Cardiac fibroblast (primary cell): ENCODE results near the gene TPM4.

Experiments used
- DNase-seq, 2 donors: peaks; one replicate each; pipeline versions ENCODE4 v3.0.0 to v3.0.0-alpha.2; 2010; ENCODE audit warnings: low read depth in 2 of 2
- H3K4me3 ChIP-seq, 2 donors: replicated peaks in 1 of 2; 1 replicate in 1 of 2; 2 replicates in 1 of 2; pipeline ENCODE4 v1.5.1; 2011; ENCODE audit warnings: low read depth in 2 of 2, low read length in 2 of 2, mild to moderate bottlenecking in 2 of 2, moderate library complexity in 1 of 2
- TF ChIP-seq, protein P1 (sequence below): IDR thresholded peaks from one replicate; pipeline ENCODE4 v1.5.1; 2011; ENCODE audit warnings: low read depth, mild to moderate bottlenecking, low read length, inconsistent platforms

The TPM4 gene

DNA sequence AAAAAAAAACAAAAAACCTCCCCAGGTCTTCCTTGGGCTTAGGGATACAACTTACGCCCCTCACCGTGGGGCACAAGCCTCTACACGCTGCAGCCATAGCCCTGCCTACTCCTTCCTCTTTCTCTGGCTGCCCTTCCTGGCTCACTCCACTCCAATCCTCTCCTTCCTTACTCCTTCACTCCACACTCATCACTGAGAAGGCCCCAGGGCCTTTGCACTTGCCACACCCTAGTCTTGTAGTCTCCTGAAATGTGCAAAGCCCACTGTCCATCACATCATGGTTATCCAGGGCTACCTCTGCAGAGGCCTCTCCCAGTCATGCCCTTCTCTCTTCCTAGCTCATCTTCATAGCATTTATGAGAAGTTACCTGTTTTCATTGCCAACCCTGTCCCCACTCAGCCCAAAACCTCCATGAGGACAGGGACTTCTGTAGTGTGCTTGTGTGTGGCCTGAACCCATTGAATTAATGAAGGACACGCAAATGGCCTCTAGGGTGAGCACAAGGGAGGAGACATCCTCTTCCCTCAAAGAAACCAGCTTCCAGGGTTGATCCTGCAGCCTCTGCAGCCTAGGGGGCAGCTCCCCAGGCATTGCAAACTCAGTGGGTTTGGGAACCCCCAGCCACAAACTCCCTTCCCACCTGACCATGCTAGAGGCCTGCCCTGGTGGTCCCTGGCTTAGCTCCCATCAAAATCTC lies 59.3 kb downstream of the TPM4 start:
- H3K4me3 ChIP-seq: no peak overlapping the region
- TF ChIP-seq, protein P1, sequence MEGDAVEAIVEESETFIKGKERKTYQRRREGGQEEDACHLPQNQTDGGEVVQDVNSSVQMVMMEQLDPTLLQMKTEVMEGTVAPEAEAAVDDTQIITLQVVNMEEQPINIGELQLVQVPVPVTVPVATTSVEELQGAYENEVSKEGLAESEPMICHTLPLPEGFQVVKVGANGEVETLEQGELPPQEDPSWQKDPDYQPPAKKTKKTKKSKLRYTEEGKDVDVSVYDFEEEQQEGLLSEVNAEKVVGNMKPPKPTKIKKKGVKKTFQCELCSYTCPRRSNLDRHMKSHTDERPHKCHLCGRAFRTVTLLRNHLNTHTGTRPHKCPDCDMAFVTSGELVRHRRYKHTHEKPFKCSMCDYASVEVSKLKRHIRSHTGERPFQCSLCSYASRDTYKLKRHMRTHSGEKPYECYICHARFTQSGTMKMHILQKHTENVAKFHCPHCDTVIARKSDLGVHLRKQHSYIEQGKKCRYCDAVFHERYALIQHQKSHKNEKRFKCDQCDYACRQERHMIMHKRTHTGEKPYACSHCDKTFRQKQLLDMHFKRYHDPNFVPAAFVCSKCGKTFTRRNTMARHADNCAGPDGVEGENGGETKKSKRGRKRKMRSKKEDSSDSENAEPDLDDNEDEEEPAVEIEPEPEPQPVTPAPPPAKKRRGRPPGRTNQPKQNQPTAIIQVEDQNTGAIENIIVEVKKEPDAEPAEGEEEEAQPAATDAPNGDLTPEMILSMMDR: no peak
- no peak for DNase-seq

DNA sequence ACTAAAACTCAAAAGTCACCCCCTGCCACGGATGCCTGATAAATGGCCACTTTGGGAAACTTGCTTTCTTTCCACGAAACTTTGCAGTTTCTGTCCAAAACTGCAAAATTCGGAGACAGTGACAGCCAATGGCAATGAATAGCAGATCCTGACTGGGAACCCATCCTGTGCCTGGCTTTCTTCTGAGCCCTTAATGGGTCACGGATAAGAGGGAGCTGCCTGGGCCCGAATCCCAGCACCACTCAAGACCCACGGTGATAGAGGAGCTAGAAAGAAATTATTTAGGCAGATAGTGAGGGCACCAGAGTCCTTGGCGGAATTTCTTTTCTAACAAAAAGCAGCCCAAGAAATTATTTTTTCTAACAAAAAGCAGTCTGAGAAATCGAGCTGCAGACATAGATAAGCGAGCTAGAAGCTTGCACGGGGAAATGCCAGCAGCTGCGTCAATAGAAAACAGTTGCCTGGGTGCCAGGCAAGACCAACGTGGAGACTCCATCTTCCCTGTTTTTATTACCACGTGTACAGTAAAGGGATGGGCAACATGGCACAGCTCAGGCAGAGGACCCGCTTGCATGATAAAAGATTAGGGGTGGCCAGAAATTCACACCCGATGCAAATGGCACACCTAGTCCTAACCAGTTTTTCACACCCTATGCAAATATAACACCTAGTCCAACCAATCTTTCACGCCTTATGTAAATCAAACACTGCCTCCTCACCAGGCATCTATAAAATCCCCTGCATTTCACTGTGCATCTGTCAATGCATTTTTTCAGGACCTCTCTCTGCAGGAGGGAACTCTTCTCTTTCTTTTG lies 60.1 kb downstream of the TPM4 start:
- no peak for DNase-seq
- TF ChIP-seq, protein P1: no peak
- H3K4me3 ChIP-seq: no peak overlapping the region

DNA sequence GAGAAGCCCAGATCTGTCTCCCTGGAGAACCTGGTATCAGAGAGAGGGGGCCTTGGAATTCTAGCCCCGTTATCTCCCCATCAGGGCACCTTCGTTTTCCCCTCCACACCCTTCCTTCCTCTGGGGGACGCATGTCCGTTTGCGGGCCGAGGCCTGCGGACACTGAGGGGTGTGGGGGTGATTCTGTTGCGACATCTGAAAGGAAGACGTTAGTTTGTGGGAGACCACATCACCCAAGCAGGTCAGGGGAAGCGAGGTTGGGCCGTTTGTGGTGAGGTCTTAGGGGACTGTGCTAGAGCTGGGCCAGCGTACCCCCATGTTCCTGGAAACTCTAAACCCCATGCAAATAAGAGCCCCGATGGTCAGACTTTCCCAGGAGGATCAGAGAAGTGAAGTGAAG lies 63.5 kb downstream of the TPM4 start:
- DNase-seq: no peak
- no peak overlapping the region for H3K4me3 ChIP-seq
- TF ChIP-seq, protein P1: no peak

DNA sequence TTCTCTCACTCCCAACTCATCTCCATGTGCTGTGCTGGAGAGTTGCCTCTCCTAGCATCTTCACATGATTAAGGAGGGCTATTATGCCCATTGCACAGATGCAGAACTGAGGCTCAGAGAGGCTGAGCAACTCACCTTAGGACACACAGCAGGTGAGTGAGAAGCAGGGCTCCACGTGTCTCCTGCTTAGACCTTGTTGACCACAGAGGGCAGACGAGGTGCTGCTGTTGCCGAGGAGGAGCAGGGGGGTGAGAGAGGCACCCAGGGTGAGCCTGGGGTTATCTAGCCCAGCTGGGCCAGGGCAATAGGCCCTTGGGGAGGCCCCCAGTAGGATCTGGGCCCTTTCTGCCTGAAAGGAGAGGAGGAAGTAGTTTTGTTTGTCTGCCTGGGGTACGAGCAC lies 64.7 kb downstream of the TPM4 start:
- DNase-seq: no peak

DNA sequence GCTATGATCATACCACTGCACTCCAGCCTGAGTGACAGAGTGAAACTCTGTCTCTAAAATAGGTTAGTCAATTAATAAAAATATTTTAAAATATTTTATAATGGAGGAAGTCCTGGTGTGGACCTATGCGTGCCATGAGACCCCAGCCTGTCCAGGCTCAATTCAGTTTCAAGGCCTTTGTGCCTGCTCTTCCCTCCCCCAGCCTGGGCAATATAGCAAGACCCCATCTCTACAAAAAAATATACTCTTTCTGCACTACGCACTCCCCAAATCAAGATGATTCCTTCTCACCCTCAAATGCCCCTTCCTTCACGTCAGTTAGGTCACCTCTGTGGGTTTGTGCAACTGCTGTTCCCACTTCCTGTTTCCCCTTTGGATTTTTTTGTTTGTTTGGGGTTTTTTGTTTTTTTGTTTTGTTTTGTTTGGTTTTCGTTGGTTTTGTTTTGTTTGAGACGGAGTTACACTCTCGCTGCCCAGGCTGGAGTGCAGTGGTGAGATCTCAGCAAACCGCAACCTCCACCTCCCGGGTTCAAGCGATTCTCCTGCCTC lies 65.8 kb downstream of the TPM4 start:
- no peak for DNase-seq
- H3K4me3 ChIP-seq: no peak overlapping the region
- TF ChIP-seq, protein P1: no peak

More for the DNA sequence above, 64.7 kb downstream of the TPM4 start:
- H3K4me3 ChIP-seq: no peak overlapping the region
- TF ChIP-seq, protein P1: no peak

DNA sequence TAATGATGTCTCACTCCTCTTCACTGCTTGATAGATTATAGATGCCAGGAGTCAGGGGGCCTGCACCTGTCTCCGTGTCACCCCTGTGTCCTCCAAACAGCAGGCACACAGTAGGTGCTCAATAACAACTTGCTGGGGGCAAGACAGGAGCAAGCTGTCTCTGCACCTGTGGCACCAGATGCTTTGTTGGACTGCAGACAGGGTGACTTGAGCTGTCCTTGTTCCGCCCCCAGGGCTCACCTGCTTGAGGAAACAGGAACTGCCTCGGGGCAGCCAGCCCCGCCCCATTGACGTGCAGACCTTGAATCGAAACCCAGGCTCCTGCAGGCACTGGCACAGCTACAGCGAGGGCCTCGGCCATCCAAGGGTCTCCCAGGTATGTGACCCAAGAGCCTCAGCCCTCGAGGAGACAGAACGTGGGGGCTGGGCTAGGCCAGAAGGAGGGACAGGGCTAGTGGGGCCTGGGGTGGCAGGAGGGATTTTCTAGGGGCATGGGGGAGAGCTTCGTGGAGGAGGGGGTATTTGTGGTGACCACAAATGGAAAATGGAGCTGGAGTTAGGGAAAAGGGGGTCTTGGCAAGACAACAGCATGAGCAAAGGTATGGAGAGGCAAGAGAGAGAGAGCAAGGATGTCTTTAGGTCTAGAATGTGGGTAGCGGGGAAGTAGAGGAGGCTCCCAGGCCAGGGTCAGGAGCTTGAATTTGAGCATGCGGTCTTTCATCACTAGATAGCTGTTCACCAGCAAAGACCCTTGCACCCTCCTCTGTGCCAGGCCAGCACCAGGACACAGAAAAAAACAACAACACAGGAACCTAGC lies 67.3 kb downstream of the TPM4 start, which contains the start of gene HSH2D:
TSS of gene HSH2D (plus strand) at position 287 of the 817 bp plus-strand sequence. CDS start 5,066 bp downstream, outside the sequence.
- no peak for DNase-seq
- TF ChIP-seq, protein P1: no peak
- H3K4me3 ChIP-seq: no peak within 1 kb of the TSS
